HepG2 (cell line): ENCODE measurements around the gene PSMB3. TPM values are rescaled to one million over a fixed set of nuclear protein-coding genes. Genes with fewer than 3 reads are reported as not detected.

ENCODE experiments used
- CREM ChIP-seq, 2 experiments: sonication (generic) in 1 of 2; formaldehyde crosslinking in 1 of 2; IDR thresholded peaks; 2 replicates each; pipeline versions ENCODE4 v1.4.0 to v1.6.1; 2016 to 2020; ENCODE audit warnings: antibody characterized with exemption in 1 of 2, mild to moderate bottlenecking in 1 of 2, missing genetic modification reagents in 1 of 2
- ERF ChIP-seq: IDR thresholded peaks from 2 replicates; pipeline ENCODE4 v1.6.1; 2018; ENCODE audit warnings: missing biosample characterization, missing genetic modification reagents
- IRX3 ChIP-seq: sonication (generic); formaldehyde crosslinking; IDR thresholded peaks from 2 replicates; pipeline ENCODE4 v1.8.1; 2023; ENCODE audit warnings: mild to moderate bottlenecking, low read depth, missing genetic modification reagents, borderline replicate concordance
- RELA ChIP-seq: sonication (generic); formaldehyde crosslinking; IDR thresholded peaks from 2 replicates; pipeline ENCODE4 v1.4.0; 2020; ENCODE audit warnings: missing genetic modification reagents
- ZBTB8A ChIP-seq: sonication (generic); formaldehyde crosslinking; IDR thresholded peaks from 2 replicates; pipeline ENCODE4 v1.4.0; 2020; ENCODE audit warnings: mild to moderate bottlenecking, low read depth, missing genetic modification reagents, borderline replicate concordance
- ZNF572 ChIP-seq: sonication (generic); formaldehyde crosslinking; IDR thresholded peaks from 2 replicates; pipeline ENCODE4 v1.5.1; 2020; ENCODE audit warnings: mild to moderate bottlenecking, missing genetic modification reagents
- ZNF841 ChIP-seq: sonication (generic); formaldehyde crosslinking; IDR thresholded peaks from 2 replicates; pipeline ENCODE4 v1.8.1; 2023; ENCODE audit warnings: missing genetic modification reagents, borderline replicate concordance
- polyA plus RNA-seq, 8 experiments: library from polyadenylated mRNA; depleted of rRNA in 3 of 8; stranded (reverse) in 7 of 8; unstranded in 1 of 8; fragments of >200 nt; fragmentation: Illumina TruSeq in 4 of 8; extraction: Trizol in 4 of 8; gene quantifications; 2 replicates each; pipeline versions ENCODE4 v1.2.1 to v1.2.3, GENCODE V29; 2011 to 2016; ENCODE audit warnings: low read depth in 4 of 8, missing spikeins in 1 of 8, mixed read lengths in 1 of 8; ENCODE audit not compliant: insufficient read depth in 1 of 8
- total RNA-seq, 5 experiments: library from RNA; depleted of rRNA; stranded (reverse); fragments of >200 nt; fragmentation: Illumina TruSeq; extraction: Trizol; gene quantifications; 2 replicates each; pipeline ENCODE4 v1.2.3, GENCODE V29; 2016; ENCODE audit warnings: low read depth in 1 of 5
- TF ChIP-seq, protein P1 (sequence below): IDR thresholded peaks from 2 replicates; pipeline ENCODE4 v1.6.1; 2016; ENCODE audit warnings: mild to moderate bottlenecking
- TF ChIP-seq, protein P2 (sequence below): sonication (generic); formaldehyde crosslinking; IDR thresholded peaks from 2 replicates; pipeline ENCODE4 v1.4.0; 2020; ENCODE audit warnings: low read depth, mild to moderate bottlenecking, missing genetic modification reagents
- TF ChIP-seq, protein P3 (sequence below): sonication (generic); formaldehyde crosslinking; IDR thresholded peaks from 2 replicates; pipeline ENCODE4 v1.5.1; 2020; ENCODE audit warnings: missing genetic modification reagents, mild to moderate bottlenecking, borderline replicate concordance
- TF ChIP-seq, protein P4 (sequence below): sonication (generic); formaldehyde crosslinking; IDR thresholded peaks from 2 replicates; pipeline ENCODE4 v1.5.0; 2020; ENCODE audit warnings: mild to moderate bottlenecking, missing genetic modification reagents
- TF ChIP-seq, protein P5 (sequence below), 2 experiments: sonication (generic) in 1 of 2; formaldehyde crosslinking in 1 of 2; IDR thresholded peaks; 2 replicates each; pipeline versions ENCODE4 v1.4.0 to v1.6.1; 2016 to 2020; ENCODE audit warnings: borderline replicate concordance in 1 of 2, low read depth in 1 of 2, mild to moderate bottlenecking in 1 of 2, missing genetic modification reagents in 1 of 2

Gene PSMB3
- total and polyA plus RNA-seq, 2 of the 13 experiments (the other 11 are each of a cell fraction or from before 2014, with no cell fraction given) = 366 to 517 TPM

DNA sequence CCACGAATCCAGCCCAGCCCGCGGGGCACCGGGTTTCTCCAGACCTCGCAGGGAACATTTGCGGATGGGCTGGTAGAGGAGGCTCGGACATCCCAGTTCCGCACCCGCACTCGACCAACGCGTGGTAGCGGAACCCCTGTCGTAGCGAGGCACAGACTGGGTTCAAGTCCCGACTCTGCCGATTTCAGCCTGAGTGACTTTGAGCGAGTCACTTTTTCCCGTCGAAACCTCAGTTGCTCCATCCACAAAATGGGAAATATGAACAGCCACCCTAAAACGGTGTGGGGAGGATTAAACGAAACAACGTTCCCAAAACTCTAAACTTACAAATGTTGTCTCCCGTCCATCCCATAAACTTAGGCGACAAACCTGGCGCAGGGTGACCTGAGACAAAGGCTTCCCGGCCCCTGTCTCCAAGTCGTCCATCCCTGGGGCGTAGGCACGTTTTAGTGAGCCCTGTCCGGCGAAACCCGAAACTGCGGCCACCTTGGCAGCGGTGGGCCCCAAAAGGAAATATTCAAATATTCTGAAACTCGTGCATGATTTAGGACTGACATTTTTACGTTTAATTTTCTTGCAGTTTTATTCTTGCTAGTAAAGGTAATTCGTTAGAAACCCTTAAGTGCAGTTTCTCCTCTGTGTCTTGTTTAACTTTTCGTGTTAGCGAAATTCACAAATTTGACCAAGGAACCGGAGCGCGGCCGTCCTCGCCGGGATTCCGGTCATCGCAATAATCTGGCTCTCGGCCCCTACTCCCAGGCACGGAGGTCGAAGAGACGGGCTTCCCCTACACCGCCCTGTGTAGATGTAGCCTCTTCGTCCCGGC is 49.4 kb upstream of the PSMB3 start (continued):
- TF ChIP-seq, protein P1, sequence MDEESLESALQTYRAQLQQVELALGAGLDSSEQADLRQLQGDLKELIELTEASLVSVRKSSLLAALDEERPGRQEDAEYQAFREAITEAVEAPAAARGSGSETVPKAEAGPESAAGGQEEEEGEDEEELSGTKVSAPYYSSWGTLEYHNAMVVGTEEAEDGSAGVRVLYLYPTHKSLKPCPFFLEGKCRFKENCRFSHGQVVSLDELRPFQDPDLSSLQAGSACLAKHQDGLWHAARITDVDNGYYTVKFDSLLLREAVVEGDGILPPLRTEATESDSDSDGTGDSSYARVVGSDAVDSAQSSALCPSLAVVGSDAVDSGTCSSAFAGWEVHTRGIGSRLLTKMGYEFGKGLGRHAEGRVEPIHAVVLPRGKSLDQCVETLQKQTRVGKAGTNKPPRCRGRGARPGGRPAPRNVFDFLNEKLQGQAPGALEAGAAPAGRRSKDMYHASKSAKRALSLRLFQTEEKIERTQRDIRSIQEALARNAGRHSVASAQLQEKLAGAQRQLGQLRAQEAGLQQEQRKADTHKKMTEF (CRISPR knock-in tag) = no peak
- no peak for TF ChIP-seq CREM (IDR thresholded peaks at IDR 0.05)
- TF ChIP-seq CREM (CRISPR knock-in tag; IDR thresholded peaks at IDR 0.05) = no peak
- no peak for TF ChIP-seq ZNF841 (CRISPR knock-in tag)
- peak; percentile 6; the same call in 1 of the 2 replicates for TF ChIP-seq ZNF572 (CRISPR knock-in tag)
- TF ChIP-seq, protein P2, sequence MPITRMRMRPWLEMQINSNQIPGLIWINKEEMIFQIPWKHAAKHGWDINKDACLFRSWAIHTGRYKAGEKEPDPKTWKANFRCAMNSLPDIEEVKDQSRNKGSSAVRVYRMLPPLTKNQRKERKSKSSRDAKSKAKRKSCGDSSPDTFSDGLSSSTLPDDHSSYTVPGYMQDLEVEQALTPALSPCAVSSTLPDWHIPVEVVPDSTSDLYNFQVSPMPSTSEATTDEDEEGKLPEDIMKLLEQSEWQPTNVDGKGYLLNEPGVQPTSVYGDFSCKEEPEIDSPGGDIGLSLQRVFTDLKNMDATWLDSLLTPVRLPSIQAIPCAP = no peak
- TF ChIP-seq, protein P3, sequence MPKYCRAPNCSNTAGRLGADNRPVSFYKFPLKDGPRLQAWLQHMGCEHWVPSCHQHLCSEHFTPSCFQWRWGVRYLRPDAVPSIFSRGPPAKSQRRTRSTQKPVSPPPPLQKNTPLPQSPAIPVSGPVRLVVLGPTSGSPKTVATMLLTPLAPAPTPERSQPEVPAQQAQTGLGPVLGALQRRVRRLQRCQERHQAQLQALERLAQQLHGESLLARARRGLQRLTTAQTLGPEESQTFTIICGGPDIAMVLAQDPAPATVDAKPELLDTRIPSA (CRISPR knock-in tag) = 0 out of 2 replicates have a peak, but pooled peaks have one; percentile 0
- TF ChIP-seq ZBTB8A (CRISPR knock-in tag) = no peak
- TF ChIP-seq IRX3 (CRISPR knock-in tag) = no peak
- no peak for TF ChIP-seq ERF
- TF ChIP-seq RELA (CRISPR knock-in tag) = 0 out of 2 replicates have a peak, but pooled peaks have one; percentile 22
- TF ChIP-seq, protein P4, sequence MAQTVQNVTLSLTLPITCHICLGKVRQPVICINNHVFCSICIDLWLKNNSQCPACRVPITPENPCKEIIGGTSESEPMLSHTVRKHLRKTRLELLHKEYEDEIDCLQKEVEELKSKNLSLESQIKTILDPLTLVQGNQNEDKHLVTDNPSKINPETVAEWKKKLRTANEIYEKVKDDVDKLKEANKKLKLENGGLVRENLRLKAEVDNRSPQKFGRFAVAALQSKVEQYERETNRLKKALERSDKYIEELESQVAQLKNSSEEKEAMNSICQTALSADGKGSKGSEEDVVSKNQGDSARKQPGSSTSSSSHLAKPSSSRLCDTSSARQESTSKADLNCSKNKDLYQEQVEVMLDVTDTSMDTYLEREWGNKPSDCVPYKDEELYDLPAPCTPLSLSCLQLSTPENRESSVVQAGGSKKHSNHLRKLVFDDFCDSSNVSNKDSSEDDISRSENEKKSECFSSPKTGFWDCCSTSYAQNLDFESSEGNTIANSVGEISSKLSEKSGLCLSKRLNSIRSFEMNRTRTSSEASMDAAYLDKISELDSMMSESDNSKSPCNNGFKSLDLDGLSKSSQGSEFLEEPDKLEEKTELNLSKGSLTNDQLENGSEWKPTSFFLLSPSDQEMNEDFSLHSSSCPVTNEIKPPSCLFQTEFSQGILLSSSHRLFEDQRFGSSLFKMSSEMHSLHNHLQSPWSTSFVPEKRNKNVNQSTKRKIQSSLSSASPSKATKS = no peak
- TF ChIP-seq, protein P5, sequence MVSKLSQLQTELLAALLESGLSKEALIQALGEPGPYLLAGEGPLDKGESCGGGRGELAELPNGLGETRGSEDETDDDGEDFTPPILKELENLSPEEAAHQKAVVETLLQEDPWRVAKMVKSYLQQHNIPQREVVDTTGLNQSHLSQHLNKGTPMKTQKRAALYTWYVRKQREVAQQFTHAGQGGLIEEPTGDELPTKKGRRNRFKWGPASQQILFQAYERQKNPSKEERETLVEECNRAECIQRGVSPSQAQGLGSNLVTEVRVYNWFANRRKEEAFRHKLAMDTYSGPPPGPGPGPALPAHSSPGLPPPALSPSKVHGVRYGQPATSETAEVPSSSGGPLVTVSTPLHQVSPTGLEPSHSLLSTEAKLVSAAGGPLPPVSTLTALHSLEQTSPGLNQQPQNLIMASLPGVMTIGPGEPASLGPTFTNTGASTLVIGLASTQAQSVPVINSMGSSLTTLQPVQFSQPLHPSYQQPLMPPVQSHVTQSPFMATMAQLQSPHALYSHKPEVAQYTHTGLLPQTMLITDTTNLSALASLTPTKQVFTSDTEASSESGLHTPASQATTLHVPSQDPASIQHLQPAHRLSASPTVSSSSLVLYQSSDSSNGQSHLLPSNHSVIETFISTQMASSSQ (IDR thresholded peaks at IDR 0.05; ENCODE audit: low read depth) = no peak
- TF ChIP-seq, protein P5 (CRISPR knock-in tag; IDR thresholded peaks at IDR 0.05; ENCODE audit: borderline replicate concordance) = no peak
